Hematopoietic multipotent progenitor cell treated with erythropoietin and hydrocortisone succinate and interleukin-3 and kit ligand, for 4 days (in vitro differentiated cells): Measurements from ENCODE around the gene NHERF1.

Experiments used
- DNase-seq: peaks from one replicate; pipeline ENCODE4 v3.0.0-alpha.2; 2015

NHERF1 gene

DNA sequence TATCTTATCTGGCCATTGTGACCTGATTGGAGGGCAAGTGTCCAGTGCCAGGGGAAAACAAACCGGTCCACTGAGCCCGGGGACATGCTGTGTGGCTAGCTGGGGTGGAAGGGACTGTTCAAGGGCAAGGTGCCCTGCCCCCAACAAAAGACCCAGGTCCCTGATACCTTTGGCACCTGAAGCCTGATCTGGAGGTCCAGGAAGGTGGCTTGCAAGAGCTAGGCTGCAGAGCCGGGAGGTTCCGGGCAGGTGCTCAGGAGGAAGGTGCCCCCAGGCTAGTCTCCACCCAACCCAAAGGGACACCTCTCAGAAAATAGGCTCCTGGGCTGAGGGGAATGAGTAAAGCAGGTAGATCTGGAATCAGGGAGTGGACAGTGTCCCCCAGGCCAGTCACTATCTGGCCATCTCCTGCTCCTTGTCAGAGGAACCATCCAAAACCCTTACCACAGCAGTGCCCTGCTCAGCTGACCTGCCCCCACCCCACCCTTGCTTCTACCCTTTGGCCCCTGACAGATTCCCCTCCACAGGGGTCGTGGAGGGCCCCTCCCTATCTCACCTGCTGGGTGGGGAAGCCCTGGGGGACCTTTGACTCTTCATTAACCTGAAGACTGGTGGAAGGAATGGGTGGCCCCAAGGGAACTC, 21.5 kb downstream of the NHERF1 start:
- no peak for DNase-seq

DNA sequence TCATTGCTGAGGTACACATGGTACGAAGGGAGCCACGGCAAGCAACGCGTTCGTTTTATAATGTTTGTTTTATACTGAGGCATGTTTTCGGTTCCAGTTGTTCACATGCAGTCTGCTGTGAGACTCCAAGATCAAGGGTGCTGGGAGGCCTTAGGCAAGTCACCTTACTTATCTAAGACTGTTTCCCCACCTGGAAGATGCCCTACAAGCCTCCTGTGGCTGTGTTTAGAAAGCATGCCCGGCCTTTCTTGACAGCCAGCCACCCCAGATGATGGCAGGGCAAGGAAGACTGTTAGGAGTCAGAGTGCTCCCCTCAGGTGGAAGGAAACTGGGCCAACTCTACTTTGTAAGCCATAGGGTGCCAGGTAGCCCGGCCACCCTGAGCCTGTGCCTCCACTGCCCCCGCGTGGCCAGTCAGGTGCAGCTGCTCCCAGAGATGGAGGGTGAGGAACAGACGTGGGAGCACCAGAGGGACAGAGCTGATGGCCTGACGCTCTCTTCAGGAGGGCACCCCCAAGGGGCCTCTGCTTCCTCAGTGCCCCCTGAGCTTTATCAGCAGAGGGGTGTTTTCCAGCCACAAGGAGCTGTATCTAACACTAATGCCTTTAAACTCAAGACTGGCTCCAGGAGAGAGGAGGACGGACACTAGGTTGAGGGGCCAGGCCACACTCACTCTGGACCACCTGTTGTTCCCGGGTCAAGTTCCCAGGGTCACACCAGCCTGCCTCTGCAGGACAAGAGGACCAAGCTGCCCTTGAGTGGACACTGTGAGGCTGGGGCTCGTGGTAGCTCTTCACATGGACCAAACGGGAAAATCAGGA, 22.3 kb downstream of the NHERF1 start:
- peak; percentile 81 for DNase-seq

DNA sequence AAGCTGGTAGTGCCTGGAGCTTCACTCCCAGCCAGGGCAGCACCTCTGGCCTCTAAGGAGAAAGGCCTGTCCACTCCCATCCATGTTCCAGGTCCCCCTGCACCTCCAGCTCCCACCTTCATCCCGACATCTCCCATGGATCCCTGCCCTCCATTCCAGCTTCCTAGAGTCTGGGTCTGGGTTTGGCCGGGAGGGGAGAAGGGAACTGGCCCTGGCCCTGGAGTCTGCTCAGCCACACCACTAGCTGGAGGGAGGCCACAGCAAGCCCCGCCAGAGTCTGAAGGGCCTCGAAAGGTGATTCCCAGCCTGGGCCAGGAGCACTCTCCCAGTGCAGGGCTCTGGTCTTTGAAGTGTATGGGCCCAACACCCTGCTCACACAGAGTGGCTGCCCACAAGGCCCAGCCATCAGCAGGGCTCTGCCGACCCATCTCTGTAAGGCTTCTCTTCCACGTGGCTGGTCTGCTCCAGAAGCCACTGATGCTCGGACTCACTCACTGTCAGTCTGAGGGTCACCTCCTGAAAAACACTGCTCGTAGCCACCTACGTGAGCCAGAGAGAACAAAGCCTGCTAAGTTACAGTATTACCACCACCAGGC, 23.0 kb downstream of the NHERF1 start:
- no peak for DNase-seq

DNA sequence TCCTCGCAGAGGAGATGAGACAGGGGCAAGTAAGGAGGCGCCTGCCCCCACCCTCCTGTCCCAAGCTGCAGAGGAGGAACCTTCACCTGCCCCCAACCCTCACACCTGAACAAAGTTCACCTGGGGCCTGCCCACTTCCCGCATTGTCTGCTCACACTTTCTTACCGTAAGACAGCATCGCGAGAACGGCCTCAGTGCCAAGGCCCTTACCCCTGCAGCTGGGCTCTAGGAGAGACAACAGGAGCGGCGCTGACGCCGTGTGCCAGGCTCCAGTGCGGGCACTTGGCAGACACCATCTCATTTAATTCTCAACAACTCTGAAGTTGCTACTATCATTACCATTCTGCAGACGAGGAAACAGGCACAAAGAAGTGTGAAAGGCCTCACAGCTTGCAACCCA, 23.6 kb downstream of the NHERF1 start:
- DNase-seq: no peak

DNA sequence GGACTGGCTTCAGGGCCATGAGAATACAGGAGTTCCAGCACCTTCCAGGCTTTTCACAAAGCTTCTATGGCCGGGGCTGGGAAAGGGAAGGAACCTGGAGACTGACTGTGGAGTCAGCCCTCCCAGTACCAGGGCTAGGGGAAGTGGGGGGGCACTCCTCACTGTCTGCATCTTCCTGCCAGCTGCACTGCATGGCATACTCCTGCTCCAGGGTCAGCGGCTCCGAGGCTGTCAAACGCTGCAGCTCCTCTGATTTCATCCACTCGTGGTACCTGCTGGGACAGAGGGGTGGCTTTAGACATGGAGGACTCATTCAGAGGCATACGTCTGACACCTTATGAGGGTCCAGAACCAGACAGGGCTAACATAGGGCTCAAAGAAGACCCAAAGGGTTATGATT, 25.0 kb downstream of the NHERF1 start:
- DNase-seq: no peak

DNA sequence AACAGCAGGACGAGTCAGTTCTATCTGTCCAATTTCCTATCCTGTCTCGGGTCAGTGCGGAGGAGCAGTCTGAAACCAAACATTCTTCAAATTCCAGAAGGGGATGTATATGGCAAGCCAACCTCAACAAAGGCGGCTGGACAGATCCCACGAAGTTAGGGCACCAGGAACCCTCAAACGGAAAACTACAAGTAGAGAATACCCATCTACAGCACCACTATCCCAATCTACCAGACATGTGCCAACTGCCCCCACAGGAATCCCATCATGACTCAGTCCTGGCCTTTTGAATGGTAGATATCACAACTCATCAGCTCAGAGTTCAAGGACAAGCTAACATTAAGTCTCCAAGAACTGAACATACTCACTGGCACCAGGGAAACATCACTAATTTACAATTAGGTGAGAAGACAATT, 25.5 kb downstream of the NHERF1 start:
- DNase-seq: no peak

DNA sequence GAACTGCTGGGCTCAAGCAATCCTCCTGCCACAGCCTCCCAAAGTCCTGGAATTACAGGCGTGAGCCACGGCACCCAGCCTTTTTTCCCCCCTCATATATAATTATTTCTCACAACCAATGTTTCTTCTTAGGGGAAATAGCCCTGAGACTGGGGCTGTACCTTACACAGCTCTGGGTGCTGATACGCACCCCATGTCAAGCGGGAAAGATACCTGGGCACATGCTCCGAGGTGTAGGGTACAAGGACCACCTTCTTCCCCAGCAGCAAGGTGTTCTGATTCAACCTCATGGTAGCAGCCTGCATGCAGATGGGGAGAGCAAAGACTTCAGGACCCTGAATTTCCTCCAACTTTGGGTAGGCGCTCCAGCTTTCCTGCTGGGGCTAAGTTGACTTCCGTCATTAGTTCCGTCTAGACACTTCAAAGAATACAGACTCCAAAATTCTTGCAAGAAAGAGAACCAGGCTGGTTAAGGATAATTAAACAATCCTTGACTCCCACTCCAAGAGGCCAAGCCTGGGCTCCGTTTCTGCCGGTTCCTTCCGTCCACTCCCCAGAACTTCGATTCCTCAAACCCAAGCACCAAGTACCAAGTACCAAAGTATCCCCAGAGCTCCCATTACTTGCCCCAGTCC, 27.1 kb downstream of the NHERF1 start:
- DNase-seq: peak; percentile 32

DNA sequence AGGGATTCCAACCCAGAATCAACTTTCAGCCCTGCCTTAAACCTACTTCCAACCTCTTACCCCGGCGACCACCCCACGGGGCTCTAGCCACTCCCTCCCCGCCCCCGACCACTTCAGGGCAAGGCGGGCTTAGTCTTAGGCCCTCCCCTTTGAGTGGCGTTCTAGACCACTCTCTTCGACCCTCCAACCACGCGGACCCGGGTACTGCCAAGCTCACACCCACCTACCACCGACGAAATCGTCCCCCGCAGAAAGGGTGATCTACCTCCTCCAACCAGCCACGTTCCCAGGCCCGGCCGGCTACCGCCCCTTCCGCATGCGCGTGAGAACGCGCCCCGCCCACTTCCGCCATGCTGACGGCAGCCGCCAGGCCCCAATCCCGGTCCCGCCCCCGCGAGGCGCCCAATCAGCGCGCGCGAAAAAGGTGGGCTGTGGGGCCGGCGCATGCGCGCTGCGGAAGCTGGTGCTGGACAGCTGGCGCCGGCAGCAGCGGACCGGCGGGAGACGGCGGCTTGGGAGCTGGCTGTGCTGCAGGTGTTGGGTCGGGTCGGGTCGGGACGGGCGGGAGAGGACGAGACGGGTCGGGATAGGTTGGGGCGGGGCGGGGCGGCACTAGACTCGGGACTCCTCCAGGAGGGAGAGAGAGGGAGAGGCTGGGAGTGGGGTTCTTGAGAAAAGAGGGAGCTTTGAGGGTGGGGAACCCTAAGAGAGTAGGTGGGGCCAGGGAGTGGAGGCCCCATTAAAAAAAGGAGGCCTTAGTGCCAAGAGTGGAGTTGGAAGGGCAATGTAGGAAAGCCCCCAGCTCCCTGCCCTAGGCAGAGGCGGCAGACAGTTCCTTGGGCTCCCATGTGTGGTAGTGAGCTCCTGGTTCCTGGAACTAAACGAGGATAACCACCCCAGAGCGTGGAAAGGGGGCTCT, 27.9 kb downstream of the NHERF1 start, which contains the start of gene NAT9:
Gene NAT9 (minus strand): TSS at position 302 of the 919 bp plus-strand sequence. CDS start 647 bp downstream, outside the sequence.
- peak; percentile 98 for DNase-seq

DNA sequence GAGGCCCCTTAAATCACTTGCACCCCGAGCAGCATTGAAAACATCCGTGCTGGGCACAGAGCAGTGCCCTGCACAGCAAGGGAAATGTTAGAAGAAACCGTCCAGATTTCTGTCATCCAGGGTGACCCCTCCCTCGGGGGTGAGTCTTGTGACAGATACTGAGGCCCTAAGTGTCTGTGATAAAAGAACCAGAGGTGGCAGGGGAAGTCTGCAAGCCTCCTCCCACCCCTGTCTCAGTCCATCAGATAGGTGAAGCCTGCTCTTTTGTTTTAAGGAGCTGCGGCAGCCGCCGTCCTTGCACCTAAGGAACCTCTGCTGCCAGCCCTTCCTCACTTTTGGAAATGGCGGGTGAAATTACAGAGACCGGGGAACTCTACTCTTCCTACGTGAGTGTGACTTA, 28.6 kb downstream of the NHERF1 start:
- DNase-seq: peak; percentile 65

DNA sequence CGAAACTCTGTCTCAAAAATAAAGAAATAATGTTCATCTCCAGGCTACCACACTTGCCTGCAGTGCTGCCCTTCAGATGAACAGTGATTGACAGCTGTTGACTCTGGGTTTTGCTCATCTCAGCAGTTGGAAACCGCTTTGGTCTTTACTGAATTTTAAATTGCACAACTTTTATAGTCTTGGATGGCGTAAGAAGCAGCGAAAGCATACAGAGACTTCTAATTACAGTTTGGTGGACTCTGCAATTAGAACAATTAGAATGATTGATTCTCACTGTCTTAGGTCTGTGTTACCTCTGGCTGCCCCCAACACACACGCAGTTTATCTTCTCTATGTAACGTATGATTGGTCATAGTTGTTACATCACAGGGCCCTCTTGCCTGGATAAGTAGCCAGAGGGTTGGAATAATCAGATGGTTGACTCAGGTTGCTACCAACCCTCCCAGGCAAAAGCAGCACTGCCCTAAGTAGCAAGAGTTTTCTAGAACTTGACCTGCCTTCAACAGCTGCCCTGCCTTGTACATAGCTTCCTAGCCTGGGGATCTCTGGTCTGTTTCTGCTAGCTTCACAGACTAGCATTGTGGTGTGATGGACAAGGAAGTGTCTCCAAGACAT, 29.6 kb downstream of the NHERF1 start:
- DNase-seq: peak; percentile 56

DNA sequence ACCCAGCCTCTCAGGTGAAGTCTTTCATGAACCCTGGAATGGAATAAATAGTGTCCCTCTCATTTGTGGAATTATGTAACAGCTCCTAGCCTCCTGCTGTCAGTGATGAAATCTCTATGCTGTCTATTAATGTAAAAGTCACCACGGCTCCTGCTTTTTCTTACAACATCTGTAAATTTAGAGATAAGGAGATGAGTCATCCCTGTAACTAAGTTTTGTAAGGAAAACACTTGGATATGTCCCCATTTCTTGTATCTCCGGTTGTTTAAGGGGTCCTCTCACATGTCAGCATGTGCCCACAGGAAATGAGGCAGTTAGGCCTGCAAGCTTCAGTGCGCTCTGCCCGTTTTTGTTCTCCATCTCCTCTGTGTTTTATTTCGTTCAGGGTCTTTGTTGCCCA, 30.5 kb downstream of the NHERF1 start:
- DNase-seq: peak; percentile 44

DNA sequence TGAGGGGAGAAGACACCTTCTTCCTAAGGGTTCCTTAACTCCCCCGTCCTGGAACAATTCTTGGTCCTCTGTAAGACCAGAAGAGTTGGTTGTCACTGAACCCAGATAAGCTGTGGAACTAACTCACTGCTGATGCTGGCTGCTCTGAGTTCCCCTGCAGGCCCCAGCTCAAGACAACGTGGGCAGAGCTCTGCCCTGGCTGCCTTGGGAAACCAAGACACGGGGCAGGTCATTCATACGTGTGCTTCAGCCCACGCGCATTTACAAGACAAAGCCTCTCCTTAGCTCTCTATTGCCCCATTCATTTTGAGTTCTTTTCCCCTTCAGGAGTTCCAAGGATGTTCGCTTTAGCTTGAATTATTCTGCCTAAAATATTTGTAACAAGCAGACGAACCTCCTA, 31.1 kb downstream of the NHERF1 start:
- DNase-seq: no peak

DNA sequence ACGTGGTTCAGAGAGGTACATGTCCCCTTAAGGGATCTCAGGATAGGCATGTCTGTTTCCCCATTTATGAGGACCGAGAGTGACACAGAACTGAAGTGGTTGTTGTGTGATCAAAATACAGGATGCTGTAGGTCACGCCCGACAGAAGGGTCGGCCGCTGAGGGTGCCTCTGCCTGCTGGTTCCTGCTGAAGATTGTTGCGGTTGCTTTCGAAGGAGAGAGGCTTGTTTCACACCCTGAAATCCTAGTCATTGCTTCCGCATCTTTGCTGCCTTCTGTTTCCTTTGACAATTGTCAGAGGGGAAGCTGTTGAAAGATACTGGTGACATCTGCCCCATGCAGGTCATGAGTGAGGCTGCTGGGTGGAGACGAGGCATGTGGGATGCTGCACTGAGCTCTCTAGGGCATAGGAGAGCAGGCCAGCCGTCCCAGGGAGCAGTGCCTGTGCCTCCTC, 31.5 kb downstream of the NHERF1 start:
- peak; percentile 95 for DNase-seq

DNA sequence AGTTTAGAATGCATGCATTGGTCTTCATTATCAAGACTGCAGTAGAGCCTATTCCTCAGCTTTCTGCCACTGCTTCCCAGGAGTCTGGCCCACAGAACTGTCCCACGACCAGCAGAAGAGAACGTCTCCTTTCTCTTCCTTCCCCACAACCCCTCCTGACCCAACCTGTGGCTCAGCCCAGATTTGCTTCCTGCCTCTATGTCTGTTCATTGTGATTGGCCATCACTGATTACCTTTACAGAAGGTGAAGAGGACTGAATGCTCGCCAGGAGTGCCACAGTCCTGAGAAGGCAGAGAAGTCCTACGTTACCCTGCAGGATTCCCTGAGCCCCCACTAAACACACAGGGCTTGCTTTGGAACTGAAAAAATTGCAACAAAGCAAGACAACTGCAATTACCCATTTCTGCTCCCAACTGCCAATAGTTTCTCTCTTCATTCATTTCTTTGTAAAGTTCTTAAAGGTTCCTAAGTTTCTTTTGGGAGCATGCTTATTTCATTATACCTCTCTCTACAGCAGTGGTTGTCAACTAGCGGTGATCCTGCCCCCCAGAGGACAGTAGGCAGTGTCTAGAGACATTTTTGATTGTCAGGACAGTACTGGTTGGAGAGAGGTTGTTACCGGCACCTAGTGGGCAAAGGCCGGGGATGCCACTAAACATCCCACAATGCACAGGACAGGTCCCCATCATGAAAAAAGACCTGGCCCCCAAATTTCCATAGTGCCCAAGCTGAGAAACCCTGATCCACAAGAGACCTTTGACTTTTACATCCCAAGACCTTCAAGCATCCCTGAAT, 32.2 kb downstream of the NHERF1 start:
- DNase-seq: peak; percentile 91

DNA sequence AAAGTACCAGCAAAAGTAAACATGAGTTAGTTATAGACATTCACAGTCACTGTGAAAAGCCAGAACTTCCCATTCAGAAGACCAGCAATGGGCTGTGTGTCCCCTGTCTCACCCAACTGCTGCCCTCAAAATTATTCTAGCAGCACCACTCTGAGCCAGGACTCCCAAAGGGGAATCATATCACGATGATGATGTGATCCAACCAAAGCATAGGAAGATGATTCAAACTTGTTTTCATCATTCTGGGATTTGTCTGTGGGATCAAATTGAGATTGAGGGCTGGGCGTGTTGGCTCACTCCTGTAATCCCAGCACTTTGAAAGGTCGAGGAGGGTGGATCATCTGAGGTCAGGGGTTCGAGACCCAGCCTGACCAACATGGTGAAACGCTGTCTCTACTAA, 34.1 kb downstream of the NHERF1 start:
- no peak for DNase-seq

DNA sequence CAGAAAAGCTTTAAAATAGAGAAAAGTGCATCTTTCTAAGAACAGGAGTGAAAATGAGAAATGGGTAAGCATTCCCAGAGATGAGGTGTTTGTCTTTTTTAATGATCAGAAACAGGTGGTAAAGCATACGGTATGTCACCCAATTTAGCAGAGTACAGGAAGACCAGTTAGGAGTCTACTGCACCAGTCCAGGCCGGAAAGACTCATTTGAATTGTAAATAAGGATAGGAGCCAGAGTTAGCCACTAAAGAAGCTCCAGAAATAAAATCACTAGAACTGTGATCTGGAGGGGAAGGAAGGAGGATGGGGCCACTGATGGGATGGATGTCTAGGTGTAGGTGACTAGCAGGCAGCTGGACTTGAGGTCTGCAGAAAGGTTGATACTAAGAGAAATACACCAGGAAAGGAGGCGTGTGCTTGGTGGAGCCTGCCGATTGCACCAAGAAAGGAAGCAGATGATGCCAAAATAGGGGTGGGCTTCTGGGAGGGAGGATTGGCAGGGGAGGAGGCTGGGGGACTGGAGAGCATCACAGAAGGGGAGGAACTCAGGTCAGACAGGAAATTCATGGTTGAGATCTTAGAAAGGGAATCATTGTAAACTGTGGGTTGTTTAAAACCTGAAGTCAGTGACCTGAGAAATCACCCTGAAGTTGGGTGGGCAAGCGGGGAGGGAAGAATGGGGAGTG, 35.8 kb downstream of the NHERF1 start:
- no peak for DNase-seq

DNA sequence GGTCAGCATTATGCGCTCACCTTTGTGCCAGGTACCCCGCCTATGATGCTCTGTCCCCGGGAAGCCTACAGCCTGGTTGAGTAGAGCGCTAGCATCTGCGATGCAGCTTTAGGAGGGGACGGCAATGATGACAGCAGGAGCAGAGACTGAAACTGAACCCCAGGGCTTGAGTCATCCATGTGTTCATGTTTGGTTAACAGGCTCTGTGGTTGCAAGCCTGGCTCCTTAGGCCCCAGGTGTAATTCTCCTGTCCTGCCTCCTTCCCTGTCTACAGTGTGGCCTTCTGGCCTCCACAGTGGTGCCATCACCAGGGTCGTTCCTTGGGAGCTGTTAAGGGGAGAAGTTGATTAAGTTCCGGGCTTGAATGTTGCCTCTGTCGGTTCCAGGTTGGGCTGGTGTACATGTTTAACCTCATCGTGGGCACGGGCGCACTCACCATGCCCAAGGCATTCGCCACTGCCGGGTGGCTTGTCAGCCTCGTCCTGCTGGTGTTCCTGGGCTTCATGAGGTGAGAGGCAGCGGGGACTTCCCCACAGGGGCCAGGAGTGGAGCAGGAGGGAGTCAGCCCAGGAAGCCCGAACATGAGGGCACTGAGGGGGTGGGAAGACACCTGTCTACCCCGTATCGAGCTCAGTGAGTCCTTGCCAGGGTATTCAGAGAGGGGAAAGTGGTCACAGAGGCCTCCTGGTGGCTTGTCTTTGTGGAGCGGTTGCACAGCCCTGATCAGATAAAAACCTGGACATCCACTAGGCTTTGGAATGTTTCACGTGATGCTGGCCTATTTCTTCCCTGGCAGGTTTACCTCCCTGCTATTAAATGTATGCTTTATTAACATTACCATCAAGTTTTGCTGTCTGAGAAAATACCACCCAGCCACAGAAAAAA, 36.9 kb downstream of the NHERF1 start:
- no peak for DNase-seq

DNA sequence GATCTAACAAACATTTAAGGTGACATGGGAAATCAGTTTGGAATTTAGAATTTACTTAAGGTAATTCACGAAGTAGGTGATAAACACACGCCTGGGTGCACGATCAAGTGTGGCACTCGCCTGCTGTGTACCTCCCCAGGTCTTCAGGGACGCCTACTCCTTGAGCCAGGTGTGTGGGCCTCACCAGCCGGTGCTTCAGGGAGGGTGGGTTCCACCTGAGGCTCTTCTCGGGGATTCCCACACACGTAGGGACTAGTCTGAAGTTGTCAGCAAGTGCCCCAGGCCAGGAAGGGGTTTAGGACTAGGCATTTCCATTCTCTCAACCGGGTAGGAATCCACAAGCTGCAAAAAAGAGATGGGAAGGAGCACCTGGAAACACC, 37.5 kb downstream of the NHERF1 start:
- DNase-seq: no peak

DNA sequence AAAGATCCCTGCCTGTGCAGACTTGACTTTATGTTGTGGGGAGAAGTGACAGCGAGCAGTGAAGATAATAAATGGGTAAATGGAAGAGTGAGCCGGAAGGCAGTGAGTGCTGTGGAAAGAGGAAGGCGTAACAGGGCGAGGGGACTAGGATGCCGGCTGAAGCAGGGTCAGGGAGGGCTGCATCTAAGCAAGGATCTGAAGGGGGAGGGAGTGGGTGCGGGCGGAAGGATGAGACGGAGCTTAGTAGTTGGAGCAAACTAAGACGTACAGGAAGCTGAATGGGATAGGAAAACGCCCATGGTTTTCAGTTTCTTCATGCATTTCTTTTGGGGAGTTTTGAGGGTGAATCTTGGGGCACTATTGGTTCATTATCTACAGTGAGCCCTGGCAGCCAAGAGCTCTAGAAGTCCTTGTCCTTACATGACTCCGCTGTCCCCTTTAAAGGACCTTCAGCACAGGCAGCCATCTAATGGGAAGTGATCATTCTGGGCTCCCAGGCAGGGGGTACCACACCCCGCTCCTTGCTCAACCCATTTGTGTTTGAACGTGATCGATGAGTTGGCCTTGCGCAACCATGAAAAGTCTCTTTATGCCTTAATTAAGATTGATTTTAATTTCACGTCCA, 38.1 kb downstream of the NHERF1 start:
- DNase-seq: peak; percentile 58
